Loucy (cell line): ENCODE measurements around the gene MED13.

ENCODE experiments used
- H2AFZ ChIP-seq: fragments of 200-600 bp; sonication (generic); 2 replicates; pipeline ENCODE4 v1.6.0; 2016; ENCODE audit warnings: antibody characterized with exemption, mild to moderate bottlenecking, low read length, moderate library complexity
- H3F3A ChIP-seq: fragments of 200-600 bp; 2 replicates; pipeline ENCODE4 v1.6.0; 2016; ENCODE audit warnings: antibody characterized with exemption, low read depth, mild to moderate bottlenecking
- H3K27me3 ChIP-seq: fragments of 200-600 bp; sonication (generic); 2 replicates; pipeline ENCODE4 v1.6.1; 2014; ENCODE audit warnings: low read length, mild to moderate bottlenecking; ENCODE audit not compliant: insufficient read depth, poor library complexity, severe bottlenecking
- H3K36me3 ChIP-seq: fragments of 200-600 bp; sonication (generic); 2 replicates; pipeline ENCODE4 v1.6.1; 2016; ENCODE audit warnings: low read length; ENCODE audit not compliant: insufficient read depth
- H3K4me1 ChIP-seq: fragments of 200-600 bp; sonication (generic); 2 replicates; pipeline ENCODE4 v1.5.1; 2014; ENCODE audit warnings: low read length, mild to moderate bottlenecking; ENCODE audit not compliant: insufficient read depth, poor library complexity, severe bottlenecking
- H3K4me2 ChIP-seq: fragments of 200-600 bp; sonication (generic); 2 replicates; pipeline ENCODE4 v1.6.0; 2014; ENCODE audit warnings: antibody characterized with exemption, low read length, low read depth, mild to moderate bottlenecking; ENCODE audit not compliant: poor library complexity, severe bottlenecking
- H3K4me3 ChIP-seq: fragments of 200-600 bp; sonication (generic); 2 replicates; pipeline ENCODE4 v1.5.1; 2014; ENCODE audit warnings: low read length, mild to moderate bottlenecking, mixed read lengths; ENCODE audit not compliant: poor library complexity, severe bottlenecking
- H3K79me2 ChIP-seq: fragments of 200-600 bp; sonication (generic); 2 replicates; pipeline ENCODE4 v1.6.1; 2014; ENCODE audit warnings: low read length; ENCODE audit not compliant: insufficient read depth
- H3K9ac ChIP-seq: fragments of 200-600 bp; sonication (generic); 2 replicates; pipeline ENCODE4 v1.6.0; 2014; ENCODE audit warnings: mild to moderate bottlenecking, low read depth, low read length, moderate library complexity; ENCODE audit not compliant: poor library complexity, severe bottlenecking
- H3K9me2 ChIP-seq: fragments of 200-600 bp; sonication (generic); replicated peaks from 2 replicates; pipeline ENCODE4 v1.6.1; 2016; ENCODE audit warnings: low read depth, low read length, mixed read lengths
- H3K9me3 ChIP-seq: fragments of 200-600 bp; sonication (generic); 2 replicates; pipeline ENCODE4 v1.6.1; 2014; ENCODE audit warnings: mild to moderate bottlenecking, antibody characterized with exemption, low read length, low read depth; ENCODE audit not compliant: insufficient read depth
- H4K20me1 ChIP-seq: fragments of 200-600 bp; sonication (generic); 2 replicates; pipeline ENCODE4 v1.6.0; 2014; ENCODE audit warnings: antibody characterized with exemption, low read length, mild to moderate bottlenecking; ENCODE audit not compliant: insufficient read depth, poor library complexity, severe bottlenecking
- EZH2phosphoT487 ChIP-seq: fragments of 200-600 bp; IDR thresholded peaks from 2 replicates; pipeline ENCODE4 v1.6.1; 2018; ENCODE audit warnings: antibody characterized with exemption, mild to moderate bottlenecking, moderate library complexity, borderline replicate concordance
- TF ChIP-seq, protein P1 (sequence below): fragments of 200-600 bp; sonication (generic); conservative IDR thresholded peaks from 2 replicates; pipeline ENCODE4 v1.5.1; 2014; ENCODE audit warnings: mild to moderate bottlenecking, antibody characterized with exemption, low read length

The MED13 gene

DNA sequence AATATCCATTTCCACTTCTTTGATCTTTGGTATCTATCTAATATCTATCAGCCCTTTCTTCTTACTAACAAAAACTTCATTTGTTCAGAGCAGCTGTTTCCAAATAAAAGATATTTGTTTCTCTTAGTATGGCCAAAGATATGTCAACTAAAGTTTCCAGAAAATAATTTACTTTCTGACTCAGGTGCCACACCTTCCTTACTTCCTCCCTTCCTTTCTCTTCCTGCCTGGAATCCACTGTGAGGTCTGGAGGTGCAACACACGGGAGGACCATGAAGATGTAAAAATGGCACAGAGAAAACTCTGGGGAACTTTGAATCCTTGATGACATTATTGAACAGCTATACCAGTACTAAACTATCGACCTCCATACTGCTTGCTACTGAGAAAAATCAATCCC, 14.0 kb downstream of the MED13 start:
- no peaks in the 10 kb centered on the region for H3K9me3 ChIP-seq
- no peak for TF ChIP-seq EZH2phosphoT487
- TF ChIP-seq, protein P1, sequence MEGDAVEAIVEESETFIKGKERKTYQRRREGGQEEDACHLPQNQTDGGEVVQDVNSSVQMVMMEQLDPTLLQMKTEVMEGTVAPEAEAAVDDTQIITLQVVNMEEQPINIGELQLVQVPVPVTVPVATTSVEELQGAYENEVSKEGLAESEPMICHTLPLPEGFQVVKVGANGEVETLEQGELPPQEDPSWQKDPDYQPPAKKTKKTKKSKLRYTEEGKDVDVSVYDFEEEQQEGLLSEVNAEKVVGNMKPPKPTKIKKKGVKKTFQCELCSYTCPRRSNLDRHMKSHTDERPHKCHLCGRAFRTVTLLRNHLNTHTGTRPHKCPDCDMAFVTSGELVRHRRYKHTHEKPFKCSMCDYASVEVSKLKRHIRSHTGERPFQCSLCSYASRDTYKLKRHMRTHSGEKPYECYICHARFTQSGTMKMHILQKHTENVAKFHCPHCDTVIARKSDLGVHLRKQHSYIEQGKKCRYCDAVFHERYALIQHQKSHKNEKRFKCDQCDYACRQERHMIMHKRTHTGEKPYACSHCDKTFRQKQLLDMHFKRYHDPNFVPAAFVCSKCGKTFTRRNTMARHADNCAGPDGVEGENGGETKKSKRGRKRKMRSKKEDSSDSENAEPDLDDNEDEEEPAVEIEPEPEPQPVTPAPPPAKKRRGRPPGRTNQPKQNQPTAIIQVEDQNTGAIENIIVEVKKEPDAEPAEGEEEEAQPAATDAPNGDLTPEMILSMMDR, result no peak
- H3K4me3 ChIP-seq, result no peak overlapping the region
- no peaks in the 10 kb centered on the region for H3K9me2 ChIP-seq
- peaks cover 68% of the 10 kb centered on the region for H3K36me3 ChIP-seq
- no peaks in the 10 kb centered on the region for H3F3A ChIP-seq
- H3K4me1 ChIP-seq, result no peaks in the 10 kb centered on the region
- H3K9ac ChIP-seq, result no peak overlapping the region
- H4K20me1 ChIP-seq, result peaks cover 63% of the 10 kb centered on the region
- H2AFZ ChIP-seq, result no peak overlapping the region
- H3K79me2 ChIP-seq, result peaks cover 83% of the 10 kb centered on the region
- no peak overlapping the region for H3K4me2 ChIP-seq
- no peaks in the 10 kb centered on the region for H3K27me3 ChIP-seq

DNA sequence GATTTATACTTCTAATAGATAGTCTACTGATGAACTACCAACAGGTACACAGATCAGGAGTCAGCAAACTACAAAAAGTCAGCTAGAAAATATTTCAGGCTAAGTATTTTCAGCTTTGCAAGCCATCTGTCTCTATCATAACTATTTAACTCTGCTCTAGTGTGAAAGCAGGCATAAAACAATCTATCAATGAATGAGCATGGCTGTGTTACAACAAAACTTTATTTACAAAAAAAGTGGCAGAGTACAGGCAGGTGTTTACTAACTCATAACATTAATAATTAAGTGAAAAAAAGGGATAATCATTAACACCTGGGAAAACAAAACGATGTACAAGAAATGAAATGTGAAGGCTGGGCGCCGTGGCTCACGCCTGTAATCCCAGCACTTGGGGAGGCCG, 15.8 kb downstream of the MED13 start:
- H3K9ac ChIP-seq, result no peak overlapping the region
- H3K27me3 ChIP-seq, result no peaks in the 10 kb centered on the region
- H3K9me2 ChIP-seq, result no peaks in the 10 kb centered on the region
- H3K4me3 ChIP-seq, result no peak overlapping the region
- no peak overlapping the region for H2AFZ ChIP-seq
- peaks cover 5% of the 10 kb centered on the region for H3K4me1 ChIP-seq
- no peaks in the 10 kb centered on the region for H3F3A ChIP-seq
- no peak overlapping the region for H3K4me2 ChIP-seq
- peaks cover 68% of the 10 kb centered on the region for H4K20me1 ChIP-seq
- no peak for TF ChIP-seq EZH2phosphoT487
- TF ChIP-seq, protein P1, result no peak
- H3K79me2 ChIP-seq, result peaks cover 77% of the 10 kb centered on the region
- peaks cover 72% of the 10 kb centered on the region for H3K36me3 ChIP-seq
- no peaks in the 10 kb centered on the region for H3K9me3 ChIP-seq

- peaks cover 15% of the 10 kb centered on the region for H3K4me1 ChIP-seq
- H3K4me2 ChIP-seq, result no peak overlapping the region
- peaks cover 81% of the 10 kb centered on the region for H3K36me3 ChIP-seq
- H2AFZ ChIP-seq, result no peak overlapping the region
- H3K9ac ChIP-seq, result no peak overlapping the region
- TF ChIP-seq, protein P1, result no peak
- no peak for TF ChIP-seq EZH2phosphoT487
- H3K4me3 ChIP-seq, result no peak overlapping the region
- no peaks in the 10 kb centered on the region for H3K9me3 ChIP-seq
- no peaks in the 10 kb centered on the region for H3K9me2 ChIP-seq
- H3K79me2 ChIP-seq, result peaks cover 77% of the 10 kb centered on the region
- no peaks in the 10 kb centered on the region for H3K27me3 ChIP-seq
- no peaks in the 10 kb centered on the region for H3F3A ChIP-seq
- peaks cover 68% of the 10 kb centered on the region for H4K20me1 ChIP-seq
Observed at GRCh38 chr17:62048262-62048661, 16.8 kb downstream of the MED13 start.
